Osteocyte (in vitro differentiated cells): ENCODE results near the gene FLCN. TPM values are rescaled to one million over a fixed set of nuclear protein-coding genes. Genes with fewer than 3 reads are reported as not detected.

Experiments used
- DNase-seq: peaks from one replicate; pipeline ENCODE4 v3.0.0; 2021; ENCODE audit warnings: mixed read lengths; ENCODE audit not compliant: unreplicated experiment; ENCODE audit errors: extremely low spot score
- H3K27ac Mint-ChIP-seq: one replicate; pipeline ENCODE4 v1.8.0; 2021; ENCODE audit warnings: mild to moderate bottlenecking, mixed read lengths; ENCODE audit not compliant: unreplicated experiment
- H3K27me3 Mint-ChIP-seq: one replicate; pipeline ENCODE4 v1.8.0; 2021; ENCODE audit warnings: mixed read lengths; ENCODE audit not compliant: unreplicated experiment
- H3K36me3 Mint-ChIP-seq: one replicate; pipeline ENCODE4 v1.8.0; 2021; ENCODE audit warnings: mixed read lengths; ENCODE audit not compliant: unreplicated experiment
- H3K4me1 Mint-ChIP-seq: one replicate; pipeline ENCODE4 v1.8.0; 2021; ENCODE audit warnings: mixed read lengths; ENCODE audit not compliant: unreplicated experiment
- H3K4me3 Mint-ChIP-seq: one replicate; pipeline ENCODE4 v1.8.0; 2021; ENCODE audit warnings: mild to moderate bottlenecking, moderate library complexity, mixed read lengths; ENCODE audit not compliant: unreplicated experiment
- H3K9me3 Mint-ChIP-seq: one replicate; pipeline ENCODE4 v1.8.0; 2021; ENCODE audit warnings: mixed read lengths; ENCODE audit not compliant: unreplicated experiment
- CTCF ChIP-seq: fragments of 200-600 bp; sonication (generic); IDR thresholded peaks from 2 replicates; pipeline ENCODE4 v1.5.0; 2021; ENCODE audit warnings: antibody characterized with exemption, mild to moderate bottlenecking, moderate library complexity
- total RNA-seq: library from RNA; stranded (reverse); gene quantifications from 2 replicates; pipeline ENCODE4 v1.2.1, GENCODE V29; 2021

FLCN gene
- total RNA-seq, 1 donor from 2014 or later: 91.1 TPM

- DNase-seq: no peak
- Mint-ChIP-seq H3K27me3 (no peaks in the 10 kb centered on the region), H3K4me1 (peaks cover 5% of the 10 kb centered on the region), H3K4me3 (no peak overlapping the region), H3K27ac (no peak overlapping the region), H3K9me3 (no peaks in the 10 kb centered on the region), H3K36me3 (peaks cover 46% of the 10 kb centered on the region)
- no peak for TF ChIP-seq CTCF
Observed at GRCh38 chr17:17170346-17170985, 66.5 kb downstream of the FLCN start.

DNA sequence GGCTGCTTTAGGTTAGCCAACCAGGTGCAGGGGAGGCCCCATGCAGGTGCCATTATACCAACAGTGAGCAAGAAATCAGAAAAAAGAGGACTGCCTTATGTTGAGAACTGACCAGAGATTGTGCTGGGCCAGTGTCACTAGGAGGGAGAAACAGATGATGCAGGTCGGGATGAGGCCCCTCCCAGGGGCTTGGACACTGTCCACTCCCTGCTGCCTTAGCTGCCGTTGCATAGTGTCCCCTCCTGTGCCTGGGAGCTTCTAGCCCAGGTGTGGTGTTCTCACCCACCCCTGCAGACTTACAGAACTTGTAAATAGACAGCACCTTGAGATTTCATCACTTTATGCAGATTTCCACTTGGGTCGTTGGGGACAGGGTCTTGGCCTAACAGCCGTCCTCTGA is 67.6 kb downstream of the FLCN start:
- no peak for TF ChIP-seq CTCF
- Mint-ChIP-seq H3K27ac (no peak overlapping the region), H3K4me3 (no peak overlapping the region), H3K4me1 (peaks cover 5% of the 10 kb centered on the region), H3K27me3 (no peaks in the 10 kb centered on the region), H3K36me3 (peaks cover 52% of the 10 kb centered on the region), H3K9me3 (no peaks in the 10 kb centered on the region)
- DNase-seq: no peak

DNA sequence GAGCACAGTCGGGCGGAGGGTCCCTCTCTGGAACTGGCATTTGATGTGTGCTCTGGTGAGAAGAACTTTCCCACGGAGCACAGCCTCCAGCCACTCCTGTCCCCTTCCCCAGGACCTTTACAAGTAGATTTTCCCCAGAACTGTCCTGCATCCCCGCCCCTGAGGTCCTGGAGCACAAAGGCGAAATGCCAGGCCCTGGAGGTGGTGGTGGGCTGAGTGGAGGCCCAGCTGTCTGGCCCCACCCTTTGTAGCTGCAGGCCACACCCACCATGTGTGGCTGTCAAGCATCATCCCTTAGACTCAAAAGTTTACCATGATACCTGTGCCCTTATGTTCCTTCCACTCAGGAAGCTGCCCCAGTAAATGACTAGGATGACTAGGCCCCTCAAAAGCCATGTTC is 68.6 kb downstream of the FLCN start:
- peaks cover 5% of the 10 kb centered on the region for H3K4me1 Mint-ChIP-seq
- peaks cover 51% of the 10 kb centered on the region for H3K36me3 Mint-ChIP-seq
- no peak for DNase-seq
- TF ChIP-seq CTCF: no peak
- no peak overlapping the region for H3K27ac Mint-ChIP-seq
- H3K9me3 Mint-ChIP-seq: no peaks in the 10 kb centered on the region
- no peaks in the 10 kb centered on the region for H3K27me3 Mint-ChIP-seq
- no peak overlapping the region for H3K4me3 Mint-ChIP-seq

GRCh38 chr17:17167986-17168385 is 69.0 kb downstream of the FLCN start:
- Mint-ChIP-seq H3K9me3 (no peaks in the 10 kb centered on the region), H3K36me3 (peaks cover 53% of the 10 kb centered on the region), H3K4me3 (no peak overlapping the region), H3K27me3 (no peaks in the 10 kb centered on the region), H3K27ac (no peak overlapping the region), H3K4me1 (peaks cover 5% of the 10 kb centered on the region)
- no peak for TF ChIP-seq CTCF
- DNase-seq: no peak

DNA sequence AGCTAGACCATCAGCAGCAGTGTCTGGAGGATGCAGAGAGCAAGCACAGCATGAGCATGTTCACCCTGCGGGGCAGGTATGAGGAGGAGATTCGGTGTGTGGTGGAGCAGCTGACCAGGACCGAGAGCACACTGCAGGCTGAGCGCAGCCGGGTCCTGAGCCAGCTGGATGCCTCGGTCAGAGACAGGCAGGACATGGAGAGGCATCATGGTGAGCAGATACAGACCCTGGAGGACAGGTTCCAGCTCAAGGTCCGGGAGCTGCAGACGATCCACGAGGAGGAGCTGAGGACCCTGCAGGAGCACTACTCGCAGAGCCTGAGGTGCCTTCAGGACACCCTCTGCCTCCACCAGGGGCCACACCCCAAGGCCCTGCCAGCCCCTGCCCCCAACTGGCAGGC is 69.6 kb downstream of the FLCN start:
- Mint-ChIP-seq H3K4me1 (peaks cover 4% of the 10 kb centered on the region), H3K36me3 (peaks cover 50% of the 10 kb centered on the region), H3K27me3 (no peaks in the 10 kb centered on the region), H3K27ac (no peak overlapping the region), H3K4me3 (no peak overlapping the region), H3K9me3 (no peaks in the 10 kb centered on the region)
- no peak for DNase-seq
- no peak for TF ChIP-seq CTCF
